Cardiac septum (tissue), 1 donor: ENCODE results near the gene SPESP1. TPM values are rescaled to one million over a fixed set of nuclear protein-coding genes. Genes with fewer than 3 reads are reported as not detected.
"Not testable (repeated sequence)": the region's sequence is repeated elsewhere in the genome, so short reads cannot be mapped to it uniquely, and the experiment has no call there.

Source experiments
- DNase-seq: peaks from one replicate; pipeline ENCODE4 v3.0.0-alpha.2; 2020; ENCODE audit warnings: low spot score
- intact Hi-C: fragments of 100-400 bp; cut with DNase I; formaldehyde crosslinking; loops from one replicate; pipeline ENCODE4 v1.14.0; 2022
- total RNA-seq: library from RNA; stranded (reverse); fragmentation: NEBNext Ultra II Directional; extraction: Animal tissue kit (Norgen Biotek cat#: 25700); gene quantifications from one replicate; pipeline ENCODE4 v1.2.1, GENCODE V29; 2021
- donor health status: DM: no; HTN: no; CAD: no.

Gene SPESP1
- total RNA-seq, 1 donor from 2014 or later: 1.8 TPM

DNA sequence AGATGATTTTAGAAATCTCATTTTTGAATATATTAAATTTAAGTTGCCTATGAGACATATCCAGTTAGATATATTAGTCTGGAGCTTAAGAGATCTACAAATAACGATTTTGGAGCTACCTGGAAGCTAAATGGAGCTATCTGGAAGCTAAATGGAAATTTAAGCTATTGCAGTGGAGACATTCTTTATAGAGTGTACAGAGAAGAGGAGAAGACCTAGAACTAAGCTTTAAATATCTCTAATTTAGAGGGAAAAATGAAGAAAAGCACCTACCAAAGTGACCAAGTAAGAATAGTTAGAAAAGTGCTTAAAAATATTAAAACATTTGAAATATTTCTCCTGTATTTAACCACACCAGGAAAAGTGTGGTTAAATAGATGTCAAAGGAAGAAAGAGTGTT lies 28.3 kb downstream of the SPESP1 start:
- intact Hi-C loops: no loop called here
- DNase-seq: no peak

DNA sequence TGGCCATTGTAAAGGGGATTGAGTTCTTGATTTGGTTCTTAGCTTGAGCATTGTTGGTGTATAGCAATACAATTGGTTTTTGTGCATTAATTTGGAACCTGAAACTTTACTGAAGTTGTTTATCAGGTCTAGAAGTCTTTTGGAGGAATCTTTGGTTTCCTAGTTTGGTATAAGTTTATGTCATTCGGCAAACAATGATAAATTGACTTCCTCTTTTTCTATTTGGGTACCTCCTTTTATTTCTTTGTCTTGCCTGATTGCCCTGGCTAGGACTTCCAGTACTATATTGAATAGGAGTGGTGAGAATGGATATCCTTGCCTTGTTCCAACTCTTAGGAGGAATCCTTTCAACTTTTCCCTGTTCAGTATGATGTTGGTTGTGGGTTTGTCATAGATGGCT lies 32.1 kb downstream of the SPESP1 start:
- no peak for DNase-seq
- intact Hi-C loops: no loop called here

DNA sequence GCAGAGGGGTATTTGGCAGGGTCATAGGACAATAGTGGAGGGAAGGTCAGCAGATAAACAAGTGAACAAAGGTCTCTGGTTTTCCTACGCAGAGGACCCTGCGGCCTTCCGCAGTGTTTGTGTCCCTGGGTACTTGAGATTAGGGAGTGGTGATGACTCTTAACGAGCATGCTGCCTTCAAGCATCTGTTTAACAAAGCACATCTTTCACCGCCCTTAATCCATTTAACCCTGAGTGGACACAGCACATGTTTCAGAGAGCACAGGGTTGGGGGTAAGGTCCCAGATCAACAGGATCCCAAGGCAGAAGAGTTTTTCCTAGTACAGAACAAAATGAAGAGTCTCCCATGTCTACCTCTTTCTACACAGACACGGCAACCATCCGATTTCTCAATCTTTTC lies 33.4 kb downstream of the SPESP1 start:
- intact Hi-C loops, DNase-seq: not testable (repeated sequence)

DNA sequence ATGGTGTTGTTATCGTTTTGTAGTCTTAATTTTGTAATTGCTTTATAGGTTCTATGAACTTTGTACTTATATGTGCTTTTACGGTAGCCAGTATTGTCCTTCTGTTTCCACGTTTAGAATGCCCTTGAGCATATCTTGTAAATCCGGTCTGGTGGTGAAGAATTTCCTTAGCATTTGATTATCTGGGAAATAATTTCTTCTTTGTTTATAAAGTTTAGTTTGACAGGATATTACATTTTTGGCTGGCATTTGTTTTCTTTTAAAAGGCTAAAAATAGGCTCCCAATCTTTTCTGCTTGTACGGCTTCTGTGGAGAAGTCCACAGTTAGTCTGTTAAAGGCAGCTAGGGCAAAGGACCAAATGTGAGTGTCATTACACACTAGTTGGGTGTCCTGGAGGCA lies 36.7 kb downstream of the SPESP1 start:
- intact Hi-C loops: no loop called here
- no peak for DNase-seq

DNA sequence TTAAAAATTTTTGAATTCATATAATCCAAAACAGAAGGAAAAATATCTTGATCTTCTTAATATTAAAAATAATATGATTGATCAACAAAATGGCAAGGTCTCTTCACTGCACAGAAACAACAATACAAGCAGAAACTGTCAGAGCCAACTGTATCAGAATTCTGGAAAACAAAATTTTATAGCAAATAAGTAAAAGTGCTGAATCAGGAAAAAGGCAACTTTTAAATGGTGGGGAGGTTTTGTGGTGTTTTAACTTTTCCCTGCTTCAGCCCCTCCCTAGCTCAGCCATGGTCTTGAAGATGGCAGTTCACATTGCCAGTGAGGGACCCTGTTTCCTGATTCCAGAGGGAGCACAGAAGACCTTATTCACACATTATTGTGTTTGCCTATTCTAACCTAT lies 37.6 kb downstream of the SPESP1 start:
- intact Hi-C loops: no loop called here
- DNase-seq: no peak

DNA sequence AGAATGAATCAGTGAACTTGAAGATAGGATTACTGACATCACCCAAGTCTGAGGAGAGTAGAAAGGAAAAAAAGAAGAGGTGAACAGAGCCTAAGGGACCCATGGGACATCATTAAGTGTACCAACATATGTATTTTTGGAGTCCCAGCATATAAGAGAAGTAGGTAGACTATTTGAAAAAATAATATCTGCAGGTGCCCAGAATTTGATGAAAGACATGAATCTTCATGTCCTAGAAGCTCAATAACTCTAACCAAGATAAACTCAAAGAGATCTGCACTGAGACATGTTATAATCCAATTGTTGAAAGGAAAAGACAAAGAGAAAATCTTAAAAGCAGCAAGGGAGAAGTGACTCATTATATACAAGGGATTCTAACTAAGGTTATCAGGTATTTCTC lies 39.0 kb downstream of the SPESP1 start:
- no peak for DNase-seq
- intact Hi-C loops: no loop called here

DNA sequence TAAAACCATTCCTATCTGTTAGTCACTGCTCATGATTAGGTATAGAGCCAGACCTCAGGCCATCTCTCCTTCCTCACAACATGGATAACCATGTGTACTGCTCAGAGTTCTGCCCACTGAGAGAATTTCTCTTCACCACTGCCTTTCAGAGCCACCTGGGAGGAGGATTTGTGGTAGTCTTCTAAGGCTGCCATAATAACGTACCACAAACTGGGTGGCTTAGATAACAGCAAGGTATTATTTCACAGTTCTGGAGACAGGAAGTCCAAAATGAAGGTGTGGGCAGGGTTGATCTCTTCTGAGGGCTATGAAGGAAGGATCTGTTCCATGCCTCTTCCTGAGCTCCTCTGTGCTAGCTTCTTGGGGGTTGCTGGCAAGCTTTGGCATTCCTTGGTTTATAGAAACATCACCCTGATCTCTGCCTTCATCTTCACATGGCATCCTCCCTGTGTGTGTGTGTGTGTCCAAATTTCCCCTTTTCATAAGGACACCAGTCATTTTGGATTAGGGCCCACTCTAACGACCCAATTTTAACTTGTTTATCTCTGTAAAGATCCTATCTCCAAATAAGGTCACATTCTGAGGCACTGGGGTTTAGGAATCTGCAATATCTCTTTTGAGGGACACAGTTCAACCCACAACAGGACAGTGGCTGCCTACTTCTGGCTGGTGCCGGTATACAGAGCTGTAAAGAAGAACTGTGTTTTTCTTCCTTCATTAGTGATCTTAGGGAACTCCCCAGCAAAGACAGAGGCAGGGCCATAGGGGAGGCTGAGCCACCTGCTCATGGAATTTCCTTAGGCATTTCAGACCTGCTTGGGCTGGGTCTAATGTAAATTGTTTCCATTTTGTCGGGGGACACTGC lies 42.1 kb downstream of the SPESP1 start:
- intact Hi-C loops: no loop called here
- DNase-seq: no peak

DNA sequence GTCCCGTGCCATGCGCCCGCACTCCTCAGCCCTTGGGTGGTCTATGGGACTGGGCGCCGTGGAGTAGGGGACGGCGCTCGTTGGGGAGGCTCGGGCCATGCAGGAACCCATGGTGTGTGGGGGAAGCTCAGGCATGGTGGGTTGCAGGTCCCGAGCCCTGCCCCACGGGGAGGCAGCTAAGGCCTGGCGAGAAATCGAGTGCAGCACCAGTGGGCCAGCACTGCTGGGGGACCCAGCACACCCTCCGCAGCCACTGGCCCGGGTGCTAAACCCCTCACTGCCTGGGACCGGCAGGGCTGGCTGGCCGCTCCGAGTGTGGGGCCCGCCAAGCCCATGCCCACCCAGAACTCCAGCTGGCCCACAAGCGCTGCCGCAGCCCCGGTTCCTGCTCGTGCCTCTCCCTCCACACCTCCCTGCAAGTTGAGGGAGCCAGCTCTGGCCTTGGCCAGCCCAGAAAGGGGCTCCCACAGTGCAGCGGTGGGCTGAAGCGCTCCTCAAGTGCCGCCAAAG lies 45.4 kb downstream of the SPESP1 start:
- intact Hi-C loops, DNase-seq: not testable (repeated sequence)

DNA sequence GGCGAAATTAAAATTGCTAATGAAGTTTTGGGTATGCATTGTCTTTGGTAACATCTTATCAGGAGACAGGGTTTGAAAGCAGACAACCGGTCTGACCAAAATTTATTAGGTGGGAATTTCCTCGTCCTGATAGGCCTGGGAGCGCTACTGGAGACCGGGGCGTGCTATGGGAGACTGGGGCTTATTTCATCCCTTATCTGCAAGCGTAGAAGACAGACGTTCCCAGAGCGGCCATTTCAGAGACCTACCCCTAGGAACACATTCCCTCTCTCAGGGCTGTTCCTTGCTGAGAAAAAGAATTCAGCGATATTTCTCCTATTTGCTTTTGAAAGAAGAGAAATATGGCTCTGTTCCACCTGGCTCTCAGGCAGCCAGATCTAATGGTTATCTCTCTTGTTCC lies 47.1 kb downstream of the SPESP1 start:
- intact Hi-C loops, DNase-seq: not testable (repeated sequence)

DNA sequence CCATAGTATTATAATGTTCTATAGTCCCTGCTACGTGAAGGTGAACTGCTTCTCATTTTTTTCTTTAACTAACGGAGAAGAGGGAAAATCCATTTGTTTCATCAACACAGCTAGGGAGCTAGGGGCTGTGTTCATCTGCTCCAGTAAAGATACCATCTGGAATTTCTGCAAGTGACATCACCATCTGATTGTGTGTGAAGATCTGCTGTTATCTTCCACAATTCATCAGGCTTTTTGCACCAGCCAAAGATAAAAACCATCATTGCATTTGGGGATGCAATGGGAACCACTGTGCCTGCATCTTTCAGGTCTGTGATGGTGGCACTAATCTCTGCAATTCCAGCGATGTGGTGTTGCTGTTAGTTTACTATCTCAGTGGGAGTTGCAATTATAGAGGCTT lies 48.7 kb downstream of the SPESP1 start:
- intact Hi-C loops: no loop called here

DNA sequence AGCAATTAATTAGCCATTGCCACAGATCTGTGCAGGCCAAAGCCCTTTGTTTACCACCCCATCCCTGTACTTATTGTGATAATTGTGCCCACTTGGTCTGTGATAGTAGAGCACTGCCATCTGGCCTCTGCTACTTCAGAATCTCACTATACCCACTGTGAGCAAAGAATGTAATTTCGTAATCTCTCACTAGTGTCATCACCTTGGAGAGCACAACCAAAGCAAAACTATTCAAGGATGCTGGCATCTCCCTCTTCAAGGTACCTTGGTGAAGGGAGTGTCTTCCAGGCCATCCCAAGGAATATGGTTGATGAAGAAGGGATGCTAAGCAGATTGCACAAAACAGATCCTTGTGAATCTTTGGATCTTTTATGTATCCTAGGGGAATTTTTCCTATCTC lies 49.5 kb downstream of the SPESP1 start:
- intact Hi-C loops: no loop called here
- DNase-seq: no peak

More for the DNA sequence above, 48.7 kb downstream of the SPESP1 start:
- DNase-seq: no peak

DNA sequence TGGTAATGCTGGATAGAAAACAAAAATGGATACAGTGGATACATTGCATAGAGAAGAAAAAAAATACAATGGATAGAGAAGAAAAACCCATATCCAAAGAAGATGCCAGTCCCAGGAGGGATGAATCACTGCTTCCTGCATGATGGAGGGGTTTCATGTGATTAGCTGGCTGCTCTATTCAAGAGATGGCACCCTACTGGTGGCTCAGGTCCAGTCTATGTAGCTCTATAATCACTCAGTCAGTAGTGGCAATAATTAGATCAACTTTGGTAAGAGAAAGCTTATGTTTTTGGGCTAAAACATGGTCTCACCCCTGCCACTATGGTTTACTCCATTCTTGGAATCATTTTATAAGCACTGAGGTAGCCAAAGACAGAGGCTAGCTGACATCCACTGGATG lies 50.5 kb downstream of the SPESP1 start:
- intact Hi-C loops: no loop called here
- no peak for DNase-seq

DNA sequence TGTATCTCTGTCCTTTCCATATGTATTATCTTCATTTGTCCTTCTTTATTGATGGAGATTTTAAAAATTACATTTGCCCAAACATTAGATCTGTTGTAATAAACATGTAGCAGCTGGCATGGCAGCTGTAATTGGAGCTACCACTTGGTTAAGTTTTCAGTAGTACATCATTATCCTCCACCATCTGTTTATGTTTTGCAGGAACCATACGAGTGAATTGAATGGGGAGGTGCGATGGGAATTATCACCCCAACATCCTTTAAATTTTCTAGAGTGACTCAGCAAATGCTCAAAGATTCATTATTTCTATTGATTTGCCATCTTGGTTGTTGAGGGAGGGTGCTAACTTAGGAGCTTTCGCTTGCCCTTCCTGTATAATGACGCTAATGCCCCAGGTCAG lies 51.6 kb downstream of the SPESP1 start:
- DNase-seq: no peak
- intact Hi-C loops: no loop called here

DNA sequence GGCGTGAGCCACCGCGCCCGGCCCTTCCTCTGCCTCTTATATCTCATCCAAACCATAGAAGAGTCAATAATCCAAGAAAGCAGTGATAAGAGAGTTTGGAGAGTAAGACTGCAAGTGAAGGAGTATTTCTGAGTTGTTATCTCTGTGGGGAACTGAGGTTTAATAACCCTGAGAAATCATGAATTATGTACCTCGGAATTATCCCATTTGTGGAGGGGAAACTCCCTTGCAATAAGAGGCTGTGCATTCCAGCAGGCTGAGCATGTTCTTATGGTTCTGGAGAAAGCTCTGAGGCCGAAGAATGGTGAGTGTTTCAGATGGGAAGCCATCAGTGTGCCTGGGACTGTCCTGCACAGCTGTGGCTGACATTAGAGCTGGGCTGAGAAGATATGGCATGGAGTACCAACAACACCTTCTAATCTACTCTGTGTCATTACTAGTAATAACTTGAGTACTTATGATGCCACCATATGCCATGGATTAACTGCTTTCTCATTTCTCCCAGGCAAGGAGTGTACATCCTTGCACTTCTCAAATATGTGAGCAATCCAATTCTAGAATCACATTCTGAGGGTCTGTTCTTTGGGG lies 52.7 kb downstream of the SPESP1 start:
- intact Hi-C loops: no loop called here
- no peak for DNase-seq

DNA sequence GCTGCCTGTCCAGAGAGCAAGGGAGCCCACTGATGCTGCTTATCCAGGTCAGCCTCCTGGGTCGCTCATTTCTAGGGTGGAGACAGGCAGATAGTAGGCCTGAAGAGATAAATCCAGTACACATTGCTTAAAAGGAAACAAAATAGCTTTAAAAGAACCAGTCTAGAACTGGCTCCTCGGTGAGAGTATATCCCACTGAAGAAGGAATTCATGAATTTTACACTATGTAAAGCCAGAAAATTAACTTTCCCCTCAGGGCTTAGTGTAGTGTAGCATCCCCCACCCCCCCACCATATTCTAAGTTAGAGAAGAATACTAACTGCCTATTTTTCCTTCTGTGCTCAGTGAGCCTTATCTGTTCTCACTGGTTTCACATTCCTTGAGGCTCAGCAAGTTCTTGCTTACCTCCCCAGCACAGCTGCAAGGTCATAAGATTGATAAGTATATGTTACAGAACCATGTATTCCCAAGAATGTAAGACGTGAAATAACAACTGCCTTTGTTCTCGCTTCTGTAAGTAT lies 53.7 kb downstream of the SPESP1 start:
- intact Hi-C loops: no loop called here
- DNase-seq: no peak

DNA sequence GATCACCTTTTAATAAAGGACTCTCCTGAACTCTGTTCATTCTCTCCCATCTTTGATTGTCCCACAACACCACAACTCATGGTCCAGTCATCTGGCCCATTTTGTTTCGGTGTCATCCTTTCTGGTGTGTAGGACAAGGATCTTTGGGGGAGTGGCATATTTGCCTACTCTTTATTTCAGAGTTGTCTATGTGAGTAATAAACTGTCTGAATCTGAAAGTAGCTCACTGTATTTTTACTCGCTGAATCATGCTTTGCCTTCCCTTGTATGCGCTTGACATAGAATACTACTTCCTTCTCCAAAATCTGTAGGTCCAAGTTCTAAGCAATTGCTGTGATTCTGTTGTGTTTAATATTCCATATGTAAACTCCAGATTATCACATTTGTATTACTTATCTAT lies 54.3 kb downstream of the SPESP1 start:
- DNase-seq: no peak
- intact Hi-C loops: no loop called here

DNA sequence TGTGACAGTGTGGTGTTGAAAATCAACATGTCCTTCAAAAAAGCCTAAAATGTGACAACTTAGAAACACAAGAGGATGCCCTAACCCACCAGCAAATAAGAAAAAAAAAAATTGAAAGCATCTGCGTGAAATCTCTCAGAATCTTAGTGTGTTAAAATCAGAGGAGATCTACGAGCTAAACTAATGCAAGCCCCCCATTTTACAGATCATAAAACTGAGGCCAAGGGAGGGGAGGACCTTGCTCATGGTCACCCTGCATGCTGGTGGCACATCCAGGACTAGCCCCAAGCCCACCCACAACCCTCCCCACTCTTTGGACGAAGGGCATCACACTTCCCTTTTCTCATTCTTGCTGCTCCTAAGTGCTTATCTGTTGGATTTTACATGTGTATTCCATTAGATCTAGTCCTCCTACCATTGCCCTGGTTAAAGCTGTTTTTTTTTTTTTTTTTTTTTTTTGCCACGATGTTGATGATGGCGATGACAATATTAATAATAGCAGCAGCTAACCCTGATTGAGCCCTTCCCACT lies 55.1 kb downstream of the SPESP1 start:
- DNase-seq: no peak
- intact Hi-C loops: no loop called here

DNA sequence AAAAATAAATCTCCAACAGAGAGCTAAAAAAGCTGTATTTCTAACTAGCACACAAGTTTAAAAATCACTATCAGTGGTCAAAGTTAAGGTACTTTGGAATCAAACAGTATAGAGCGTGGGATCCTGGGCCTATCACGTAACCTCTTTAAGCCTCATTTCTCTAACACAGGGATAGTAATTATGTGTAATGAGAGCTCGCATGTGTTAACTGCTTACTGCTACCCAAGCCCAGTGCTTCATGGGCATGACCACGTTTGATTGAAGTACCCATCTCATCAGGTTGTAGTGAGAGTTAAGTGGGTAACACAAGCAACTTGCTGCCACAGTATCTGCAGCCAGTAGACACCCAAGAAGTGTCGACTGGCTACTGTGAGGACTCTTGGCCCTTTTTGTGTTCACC lies 56.0 kb downstream of the SPESP1 start:
- intact Hi-C loops: no loop called here
- DNase-seq: no peak

DNA sequence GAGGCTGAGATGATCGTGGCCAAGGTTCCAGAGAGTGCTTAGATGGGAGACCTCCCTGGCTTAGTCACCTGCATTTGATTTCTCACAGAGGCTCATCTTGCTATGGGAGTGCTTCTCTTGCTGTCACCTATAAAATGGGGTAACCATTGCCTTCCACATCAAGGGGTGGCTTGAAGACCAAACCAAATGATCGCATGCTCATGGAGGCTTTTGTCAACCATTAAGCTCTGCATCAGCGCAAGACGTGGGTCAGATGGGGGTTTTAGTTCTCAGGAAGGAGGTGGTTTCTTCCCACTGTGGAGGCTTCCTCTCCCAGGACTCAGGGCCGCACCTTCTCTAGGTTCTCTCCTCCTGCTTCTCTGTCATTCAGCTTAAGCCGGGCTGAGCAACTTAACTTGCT lies 56.8 kb downstream of the SPESP1 start:
- intact Hi-C loops: no loop called here
- no peak for DNase-seq

DNA sequence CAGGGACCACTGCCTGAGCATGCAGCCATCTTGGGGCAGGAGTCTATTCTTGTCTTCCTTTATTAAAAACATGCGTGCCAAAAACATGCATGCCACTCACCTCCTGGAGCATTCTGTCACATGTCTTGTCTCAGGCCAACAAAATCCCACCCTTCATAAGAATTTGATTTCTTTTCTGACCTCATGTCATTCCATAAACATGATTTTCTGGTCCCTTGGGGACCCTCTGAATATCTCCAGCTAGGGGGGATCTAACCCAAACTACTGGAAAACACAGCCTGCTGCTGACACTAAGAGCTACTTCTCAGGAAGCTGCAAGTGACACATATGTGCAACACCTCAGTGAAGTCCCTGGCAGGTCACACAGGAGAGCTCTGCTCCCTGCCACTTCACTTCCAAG lies 57.4 kb downstream of the SPESP1 start:
- intact Hi-C loops: no loop called here

More for the DNA sequence above, 57.4 kb downstream of the SPESP1 start:
- no peak for DNase-seq
